HG03095 (cell line): ENCODE data around the gene RNU5B-1.
"Not testable (repeated sequence)": the region's sequence is repeated elsewhere in the genome, so short reads cannot be mapped to it uniquely, and the experiment has no call there.

Experiments
- ATAC-seq: cut with Tn5 transposase; IDR thresholded peaks from one replicate; pipeline ENCODE4 v1.9.1; 2021; ENCODE audit warnings: moderate library complexity; ENCODE audit not compliant: unreplicated experiment

Gene RNU5B-1

GRCh38 chr15:65339920-65340319 lies 35.4 kb downstream of the RNU5B-1 start:
- no peak for ATAC-seq

- no peak for ATAC-seq
Measured at GRCh38 chr15:65342493-65342892, 38.0 kb downstream of the RNU5B-1 start.

GRCh38 chr15:65343374-65343981 lies 39.0 kb downstream of the RNU5B-1 start:
- no peak for ATAC-seq

- no peak for ATAC-seq
Measured at GRCh38 chr15:65344214-65344913, 39.9 kb downstream of the RNU5B-1 start.

- ATAC-seq = no peak
Measured at GRCh38 chr15:65344914-65345275, 40.4 kb downstream of the RNU5B-1 start.

- no peak for ATAC-seq
Measured at GRCh38 chr15:65346856-65347598, 42.5 kb downstream of the RNU5B-1 start.

GRCh38 chr15:65347756-65348155 lies 43.3 kb downstream of the RNU5B-1 start:
- ATAC-seq = not testable (repeated sequence)

- ATAC-seq = no peak
Measured at GRCh38 chr15:65349338-65349737, 44.9 kb downstream of the RNU5B-1 start.

GRCh38 chr15:65351972-65352371 lies 47.5 kb downstream of the RNU5B-1 start:
- ATAC-seq = not testable (repeated sequence)
